Hematopoietic multipotent progenitor cell treated with erythropoietin and hydrocortisone succinate and interleukin-3 and kit ligand, for 15 days (in vitro differentiated cells): Measurements from ENCODE around the gene ANKRD29.

Source experiments
- DNase-seq: peaks from one replicate; pipeline ENCODE4 v3.0.0-alpha.2; 2015; ENCODE audit warnings: low spot score

The ANKRD29 gene

GRCh38 chr18:23684515-23685197 is 21.9 kb upstream of the ANKRD29 start:
- no peak for DNase-seq

- DNase-seq: no peak
These were observed 21.0 kb upstream of the ANKRD29 start for GRCh38 chr18:23683671-23684070.

DNA sequence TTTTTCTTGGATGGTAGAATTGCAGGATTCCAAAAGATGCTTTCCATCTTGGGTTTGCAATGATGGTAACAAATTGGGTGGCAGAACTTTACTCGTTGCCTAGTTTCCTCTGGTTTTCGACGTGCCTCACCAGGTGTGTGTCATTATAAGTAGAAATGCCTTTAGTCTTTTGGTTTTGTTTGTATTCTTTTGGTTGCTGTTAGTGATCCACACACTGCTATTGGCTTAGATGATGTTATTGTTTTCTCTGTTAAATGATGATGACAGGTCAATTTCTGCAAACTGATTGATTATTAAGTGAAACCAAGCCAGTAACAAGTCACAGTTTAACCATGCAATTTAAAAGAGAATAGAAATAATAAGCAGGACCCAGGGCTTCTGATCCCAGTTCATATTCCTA is 20.4 kb upstream of the ANKRD29 start:
- DNase-seq: no peak

GRCh38 chr18:23682472-23682871 is 19.8 kb upstream of the ANKRD29 start:
- DNase-seq: no peak

DNA sequence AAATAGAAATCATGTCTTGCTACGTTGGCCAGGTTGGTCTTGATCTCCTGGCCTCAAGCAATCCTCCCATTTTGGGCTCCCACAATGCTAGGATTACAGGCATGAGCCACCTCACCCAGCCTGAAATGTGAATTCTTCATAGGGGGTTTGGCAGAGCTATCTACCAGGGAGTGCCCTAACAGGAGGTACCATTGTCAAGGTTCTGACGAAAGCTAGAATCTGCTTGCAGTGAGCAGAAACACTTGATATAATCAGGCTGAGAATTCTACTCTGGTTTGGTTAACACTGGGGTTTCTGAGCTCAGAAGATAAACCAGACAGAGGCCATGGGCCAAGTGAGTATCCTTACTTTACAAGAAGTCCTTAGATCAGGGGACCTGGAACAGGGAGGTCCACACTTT is 19.3 kb upstream of the ANKRD29 start:
- DNase-seq: no peak

- DNase-seq: no peak
These were observed 13.2 kb upstream of the ANKRD29 start for GRCh38 chr18:23675896-23676295.

GRCh38 chr18:23675236-23675635 is 12.5 kb upstream of the ANKRD29 start:
- no peak for DNase-seq

- no peak for DNase-seq
These were observed 11.0 kb upstream of the ANKRD29 start for GRCh38 chr18:23673725-23674124.

DNA sequence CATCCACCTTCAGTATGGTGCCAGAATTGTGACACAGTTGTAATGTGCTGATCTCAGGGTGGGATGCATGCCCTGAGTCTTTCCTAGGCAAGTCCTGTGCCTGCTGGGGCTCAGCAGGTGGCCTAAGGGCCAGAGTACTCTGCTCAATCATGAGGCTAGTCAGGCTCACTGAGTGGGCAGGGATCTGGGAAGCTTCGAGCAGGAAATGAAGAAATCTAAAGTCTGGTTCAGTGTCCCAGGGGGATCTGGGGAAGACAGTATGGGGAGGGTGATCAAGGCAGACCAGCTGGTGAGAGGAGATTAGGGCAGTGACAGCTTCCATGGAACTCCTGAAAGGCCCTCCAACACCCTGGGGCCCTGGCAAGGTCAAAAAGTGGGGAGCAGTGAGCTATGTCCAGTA is 8.9 kb upstream of the ANKRD29 start:
- DNase-seq: no peak

DNA sequence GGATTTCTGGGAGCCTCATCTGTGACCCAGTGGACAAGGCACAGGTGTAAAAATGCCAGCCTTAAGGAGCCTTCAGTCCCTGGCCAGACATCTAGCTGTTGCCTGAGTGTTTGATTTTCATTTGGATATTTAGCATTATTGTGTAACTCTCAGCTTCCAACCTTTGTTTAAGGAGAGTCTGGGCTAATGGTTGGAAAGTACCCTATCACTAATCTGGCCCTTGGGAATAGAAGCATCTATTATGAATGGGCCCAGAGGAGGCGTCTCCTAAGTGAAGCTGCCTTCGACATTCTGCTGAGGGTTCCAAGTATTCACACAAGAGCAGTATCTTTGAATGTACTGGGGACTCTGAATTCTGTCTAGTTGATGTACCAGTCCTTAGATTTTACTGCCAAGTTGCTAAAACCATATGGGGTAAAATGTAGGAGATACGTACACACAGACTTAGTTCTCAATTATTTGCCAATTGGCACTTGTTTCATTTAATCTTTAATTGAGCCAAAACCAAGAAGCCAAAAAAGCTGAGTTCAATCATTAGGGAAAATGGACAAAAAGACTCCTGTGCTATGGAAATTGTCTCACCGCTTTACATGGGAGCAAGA is 7.2 kb upstream of the ANKRD29 start:
- DNase-seq: no peak

- DNase-seq: no peak
These were observed 6.6 kb upstream of the ANKRD29 start for GRCh38 chr18:23669202-23669766.

DNA sequence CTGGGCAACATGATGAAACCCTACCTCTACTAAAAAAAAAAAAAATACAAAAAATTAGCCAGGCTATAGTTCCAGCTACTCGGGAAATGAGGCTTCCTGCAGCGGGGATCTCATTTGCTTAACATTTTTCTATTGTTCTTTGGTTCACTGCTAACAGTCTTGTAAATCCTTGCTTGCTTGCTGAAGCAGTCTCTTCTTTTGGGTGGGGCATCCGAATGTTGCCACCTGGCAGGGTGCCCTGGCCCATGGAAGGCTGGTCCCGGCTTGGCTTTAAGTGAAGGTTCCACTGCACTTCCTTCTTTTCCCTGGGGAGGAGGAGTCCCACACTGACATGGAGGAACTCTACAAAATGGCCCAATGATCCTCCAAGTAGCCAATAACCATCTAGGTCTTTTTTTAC is 6.0 kb upstream of the ANKRD29 start:
- DNase-seq: no peak

- no peak for DNase-seq
These were observed 4.4 kb upstream of the ANKRD29 start for GRCh38 chr18:23667114-23667513.

GRCh38 chr18:23664674-23665073 is 2.0 kb upstream of the ANKRD29 start:
- DNase-seq: no peak

- DNase-seq: no peak
These were observed 889 bp downstream of the ANKRD29 start for GRCh38 chr18:23661735-23662308.

GRCh38 chr18:23658285-23658684 is 4.4 kb downstream of the ANKRD29 start:
- DNase-seq: no peak

GRCh38 chr18:23652232-23652631 is 10.5 kb downstream of the ANKRD29 start:
- no peak for DNase-seq

- no peak for DNase-seq
These were observed 11.5 kb downstream of the ANKRD29 start for GRCh38 chr18:23650968-23651927.

DNA sequence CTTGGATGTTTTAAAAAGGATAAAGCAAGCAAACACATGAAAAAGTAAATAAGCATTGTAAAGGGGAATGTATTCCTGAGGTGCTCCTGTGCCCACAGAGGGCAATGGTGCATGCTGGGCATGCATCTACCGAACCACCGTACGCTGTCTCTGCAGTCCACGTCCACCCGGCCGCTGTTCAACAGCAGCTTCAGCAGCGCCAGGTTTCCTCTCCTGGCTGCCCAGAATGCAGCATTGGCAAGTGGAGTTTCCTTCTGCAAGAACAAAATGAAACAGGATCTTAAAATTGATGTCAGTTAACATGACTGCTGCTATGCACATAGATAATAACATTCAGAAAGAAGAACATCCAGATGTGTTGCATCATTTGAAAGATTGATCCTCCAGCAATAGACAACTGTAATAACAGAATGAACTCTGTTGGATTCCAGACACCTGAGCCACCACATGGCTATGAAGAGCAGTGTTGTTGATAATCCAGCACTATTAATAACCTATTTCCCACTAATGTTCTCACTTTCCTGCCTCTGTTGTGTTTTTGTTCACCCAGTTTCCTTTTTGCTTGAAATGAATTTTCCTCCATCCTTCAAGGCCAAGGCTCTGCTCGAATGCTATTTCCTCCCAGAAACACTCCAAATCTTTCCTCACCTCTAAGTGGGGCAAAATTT is 13.6 kb downstream of the ANKRD29 start:
- no peak for DNase-seq

DNA sequence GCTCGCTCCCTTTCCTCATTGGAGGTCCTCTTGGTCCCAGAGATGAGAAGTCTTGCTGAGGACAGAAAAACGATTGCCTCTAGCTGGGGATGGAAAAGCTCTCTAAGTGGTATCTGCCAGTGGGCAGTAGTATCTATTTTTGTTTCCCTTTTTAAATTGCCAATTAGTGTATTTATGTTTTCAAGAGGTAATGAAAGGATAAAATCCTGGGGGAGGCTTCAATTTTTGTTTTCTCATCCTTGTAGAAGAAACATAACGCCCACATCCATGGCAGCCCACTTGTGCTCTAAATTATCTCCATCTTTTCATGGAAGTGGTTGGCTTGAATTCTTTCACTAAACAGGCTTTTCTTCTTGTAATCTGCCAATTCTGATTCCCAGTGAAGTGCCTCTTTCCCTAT is 14.3 kb downstream of the ANKRD29 start:
- no peak for DNase-seq

DNA sequence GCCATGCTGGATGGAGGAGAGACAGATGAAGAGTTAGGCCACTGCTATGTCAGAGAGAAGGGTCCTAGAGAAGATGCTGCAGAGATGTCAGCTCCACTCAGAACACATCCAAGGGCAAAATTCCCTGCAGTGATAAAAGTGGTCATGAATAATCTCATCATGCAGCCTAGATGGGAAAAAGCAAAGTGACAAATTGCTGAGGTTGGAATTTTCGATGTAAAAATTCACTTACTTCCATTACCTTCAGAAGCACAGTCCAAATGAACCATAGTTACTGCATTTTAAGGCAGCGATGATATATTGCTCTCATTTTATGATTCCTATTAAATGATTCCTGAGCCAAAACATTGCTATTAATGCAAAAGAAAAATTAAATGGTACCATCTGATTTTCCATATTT is 16.4 kb downstream of the ANKRD29 start:
- DNase-seq: no peak
